ENCODE measurements around the gene CALML4. TPM values are rescaled to one million over a fixed set of nuclear protein-coding genes. Genes with fewer than 3 reads are reported as not detected.
"Not testable (repeated sequence)": the region's sequence is repeated elsewhere in the genome, so short reads cannot be mapped to it uniquely, and the experiment has no call there.

The CALML4 gene
- polyA plus RNA-seq, 5 donors: 12.6 to 16.2 (median 13.5) TPM

GRCh38 chr15:68192804-68193486 lies 12.2 kb downstream of the CALML4 start:
- DNase-seq: no peak

- DNase-seq: no peak
Observed at GRCh38 chr15:68192117-68192516, 13.0 kb downstream of the CALML4 start.

- DNase-seq: no peak
Observed at GRCh38 chr15:68191555-68191954, 13.6 kb downstream of the CALML4 start.

- no peak for DNase-seq
Observed at GRCh38 chr15:68190048-68190447, 15.1 kb downstream of the CALML4 start.

- no peak for DNase-seq
Observed at GRCh38 chr15:68188647-68189046, 16.5 kb downstream of the CALML4 start.

- DNase-seq: peak; percentile 65 to 72
Observed at GRCh38 chr15:68187559-68187958, 17.6 kb downstream of the CALML4 start.

- DNase-seq: no peak
Observed at GRCh38 chr15:68186671-68187397, 18.3 kb downstream of the CALML4 start.

- no peak for DNase-seq
Observed at GRCh38 chr15:68184616-68185480, 20.3 kb downstream of the CALML4 start.

GRCh38 chr15:68183616-68184315 lies 21.4 kb downstream of the CALML4 start:
- no peak for DNase-seq

- DNase-seq: no peak
Observed at GRCh38 chr15:68177742-68178141, 27.4 kb downstream of the CALML4 start.

GRCh38 chr15:68176601-68177000 lies 28.5 kb downstream of the CALML4 start:
- DNase-seq: no peak

- DNase-seq: no peak
Observed at GRCh38 chr15:68175526-68175925, 29.6 kb downstream of the CALML4 start.

GRCh38 chr15:68173119-68173518 lies 32.0 kb downstream of the CALML4 start:
- no peak for DNase-seq

- not testable (repeated sequence) for DNase-seq
Observed at GRCh38 chr15:68172037-68172436, 33.1 kb downstream of the CALML4 start.

GRCh38 chr15:68166847-68167246 lies 38.3 kb downstream of the CALML4 start:
- no peak for DNase-seq

GRCh38 chr15:68163191-68163590 lies 41.9 kb downstream of the CALML4 start:
- no peak for DNase-seq

GRCh38 chr15:68158046-68158628 lies 47.0 kb downstream of the CALML4 start:
- no peak for DNase-seq

GRCh38 chr15:68157074-68157473 lies 48.1 kb downstream of the CALML4 start:
- no peak for DNase-seq

- DNase-seq: peak; percentile 40 to 62
Observed at GRCh38 chr15:68154923-68155559, 50.1 kb downstream of the CALML4 start.

GRCh38 chr15:68152342-68152741 lies 52.8 kb downstream of the CALML4 start:
- no peak for DNase-seq

- DNase-seq: no peak
Observed at GRCh38 chr15:68151277-68151676, 53.9 kb downstream of the CALML4 start.
